GM18873 (cell line): ENCODE results near the gene APOO.
A peak's percentile ranks its signal among the peaks of the same experiment; 100 is the strongest.
"Not testable (repeated sequence)": the region's sequence is repeated elsewhere in the genome, so short reads cannot be mapped to it uniquely, and the experiment has no call there.

Experiments
- ATAC-seq: cut with Tn5 transposase; IDR thresholded peaks from one replicate; pipeline ENCODE4 v1.9.1; 2021; ENCODE audit warnings: mild to moderate bottlenecking, moderate library complexity, moderate number of reproducible peaks; ENCODE audit not compliant: unreplicated experiment, low FRiP score

The APOO gene

GRCh38 chrX:23864742-23865326 lies 42.9 kb downstream of the APOO start:
- ATAC-seq, result no peak

DNA sequence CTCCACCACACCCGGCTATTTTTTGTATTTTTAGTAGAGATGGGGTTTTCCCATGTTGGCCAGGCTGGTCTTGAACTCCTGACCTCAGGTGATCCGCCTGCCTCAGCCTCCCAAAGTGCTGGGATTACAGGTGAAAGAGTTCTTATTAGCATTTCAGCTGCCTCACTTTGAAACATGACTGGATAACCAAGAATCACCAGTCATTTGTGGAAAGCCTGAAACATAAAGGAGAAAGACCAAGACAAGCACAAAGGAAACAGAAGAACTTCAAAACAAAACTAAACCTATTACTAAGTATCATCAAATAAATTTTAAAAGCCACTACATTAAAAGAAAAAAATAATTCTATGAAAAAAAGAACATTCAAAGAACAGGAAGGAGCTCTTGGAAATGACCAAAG lies 45.8 kb downstream of the APOO start:
- not testable (repeated sequence) for ATAC-seq

GRCh38 chrX:23861215-23861896 lies 46.4 kb downstream of the APOO start:
- peak; percentile 71 for ATAC-seq

DNA sequence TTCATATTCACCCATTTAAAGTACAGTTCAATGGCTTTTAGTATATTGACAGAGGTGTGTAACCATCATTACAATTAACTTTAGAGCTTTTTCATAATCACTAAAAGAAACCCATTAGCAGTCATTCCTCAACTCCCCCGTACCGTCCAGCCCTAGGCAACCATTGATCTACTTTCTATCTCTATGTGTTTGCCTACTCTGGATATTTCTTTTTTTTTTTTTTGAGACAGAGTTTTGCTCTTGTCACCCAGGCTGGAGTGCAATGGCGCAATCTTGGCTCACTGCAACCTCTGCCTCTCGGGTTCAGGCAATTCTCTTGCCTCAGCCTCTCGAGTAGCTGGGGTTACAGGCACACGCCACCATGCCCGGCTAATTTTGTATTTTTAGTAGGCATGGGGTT lies 48.5 kb downstream of the APOO start:
- ATAC-seq, result not testable (repeated sequence)

DNA sequence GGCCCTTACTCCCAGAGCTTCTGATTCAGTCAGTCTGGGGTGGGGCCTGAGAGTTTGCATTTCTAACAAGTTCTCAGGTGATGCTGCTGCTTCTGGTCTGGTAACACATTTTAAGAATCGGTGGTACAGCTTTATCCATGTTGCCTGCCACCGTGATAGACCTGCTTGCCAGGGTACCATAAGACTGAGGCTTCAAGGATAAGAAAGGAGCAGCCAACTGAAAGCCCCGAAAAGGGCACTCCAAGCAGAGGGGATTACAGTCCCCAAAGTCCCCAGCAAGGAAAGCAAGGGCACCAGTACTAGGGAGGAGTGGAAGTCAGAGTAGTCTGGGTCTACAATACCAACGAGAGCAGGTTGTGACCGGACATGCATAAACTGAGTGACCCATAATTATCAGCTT lies 49.8 kb downstream of the APOO start:
- no peak for ATAC-seq

GRCh38 chrX:23857363-23857762 lies 50.4 kb downstream of the APOO start:
- no peak for ATAC-seq

DNA sequence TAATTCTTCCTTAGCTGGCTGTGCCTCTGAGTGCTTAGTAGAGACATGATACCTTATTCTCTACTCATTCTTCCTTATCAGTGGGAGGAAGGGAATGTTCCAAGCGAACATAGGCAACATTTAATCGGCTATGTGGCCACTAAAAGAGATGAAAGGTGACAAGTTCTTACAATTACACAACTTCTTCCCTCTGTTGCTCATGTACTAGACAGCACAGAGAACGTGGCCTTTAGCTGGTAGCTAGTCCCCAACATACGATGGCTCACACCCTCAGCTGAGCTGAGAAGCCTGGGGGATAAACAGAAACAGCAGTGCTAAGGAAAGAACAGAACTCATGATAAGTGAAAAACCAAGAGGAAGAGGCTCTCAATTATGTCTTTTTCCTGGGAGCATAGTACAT lies 52.2 kb downstream of the APOO start:
- ATAC-seq, result no peak

GRCh38 chrX:23854945-23855344 lies 52.8 kb downstream of the APOO start:
- ATAC-seq, result no peak

GRCh38 chrX:23854122-23854521 lies 53.6 kb downstream of the APOO start:
- ATAC-seq, result no peak

DNA sequence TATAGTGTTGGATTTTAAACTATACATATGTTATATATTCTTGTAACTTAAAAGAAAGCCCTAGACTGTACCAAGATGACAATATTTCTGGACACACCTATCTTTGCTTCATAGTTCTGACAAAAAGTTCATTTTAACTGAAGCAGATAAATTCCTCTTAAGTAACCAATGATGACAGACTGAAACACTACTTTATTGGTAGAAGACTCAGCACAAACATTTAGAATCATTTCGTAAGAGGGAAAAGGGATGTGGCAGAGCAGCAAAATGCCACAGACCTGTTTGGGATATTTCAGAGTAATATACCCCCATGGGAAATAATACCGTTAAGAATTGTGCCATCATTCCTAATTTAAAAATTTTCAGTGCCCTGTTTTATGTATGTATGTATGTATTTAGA lies 56.2 kb downstream of the APOO start:
- ATAC-seq, result no peak

DNA sequence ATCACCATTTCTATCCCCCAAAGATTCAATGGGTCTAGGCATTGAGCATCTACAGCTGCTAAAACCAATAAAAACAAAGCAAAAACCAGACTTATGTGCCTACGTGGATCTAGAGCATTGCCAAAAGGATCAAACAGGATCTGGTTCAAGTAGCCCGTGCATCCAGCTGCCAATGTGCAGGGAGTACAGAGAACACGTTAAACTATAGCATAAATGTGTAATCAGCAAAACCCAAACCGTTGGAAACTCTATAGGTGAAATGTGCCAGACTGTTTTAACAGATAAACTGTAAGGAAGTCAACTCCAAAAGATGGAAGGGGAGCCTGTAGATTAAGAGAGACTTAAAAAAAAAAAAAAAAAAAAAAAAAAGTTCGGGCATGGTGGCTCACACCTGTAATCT lies 58.5 kb downstream of the APOO start:
- no peak for ATAC-seq

DNA sequence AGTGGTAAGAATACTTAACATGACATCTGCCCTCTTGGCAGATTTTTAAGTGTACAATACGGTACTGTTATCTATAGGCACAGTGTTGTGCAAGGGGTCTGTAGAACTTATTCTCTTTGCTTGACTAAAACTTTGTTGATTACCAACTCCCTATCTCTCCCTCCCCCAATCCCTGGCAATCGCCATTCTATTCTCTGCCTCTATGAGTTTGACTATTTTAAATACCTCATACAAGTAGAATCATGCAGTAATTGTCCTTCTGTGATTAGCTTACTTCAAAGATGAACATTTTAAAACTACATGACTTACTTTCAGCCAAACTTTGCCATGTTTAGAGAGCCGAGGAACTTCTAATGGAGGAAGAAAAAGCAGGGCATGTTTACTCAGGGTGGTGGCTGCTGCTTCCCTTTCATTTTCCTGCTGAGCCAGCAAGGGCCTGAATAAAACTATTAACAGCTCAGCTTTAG lies 62.4 kb downstream of the APOO start:
- no peak for ATAC-seq

- ATAC-seq, result no peak
Measured at GRCh38 chrX:23844502-23845138, 63.1 kb downstream of the APOO start.

GRCh38 chrX:23841847-23842522 lies 65.8 kb downstream of the APOO start:
- ATAC-seq, result no peak

GRCh38 chrX:23840674-23841073 lies 67.1 kb downstream of the APOO start:
- no peak for ATAC-seq

- no peak for ATAC-seq
Measured at GRCh38 chrX:23838953-23839352, 68.8 kb downstream of the APOO start.

- no peak for ATAC-seq
Measured at GRCh38 chrX:23832721-23833120, 75.0 kb downstream of the APOO start.

DNA sequence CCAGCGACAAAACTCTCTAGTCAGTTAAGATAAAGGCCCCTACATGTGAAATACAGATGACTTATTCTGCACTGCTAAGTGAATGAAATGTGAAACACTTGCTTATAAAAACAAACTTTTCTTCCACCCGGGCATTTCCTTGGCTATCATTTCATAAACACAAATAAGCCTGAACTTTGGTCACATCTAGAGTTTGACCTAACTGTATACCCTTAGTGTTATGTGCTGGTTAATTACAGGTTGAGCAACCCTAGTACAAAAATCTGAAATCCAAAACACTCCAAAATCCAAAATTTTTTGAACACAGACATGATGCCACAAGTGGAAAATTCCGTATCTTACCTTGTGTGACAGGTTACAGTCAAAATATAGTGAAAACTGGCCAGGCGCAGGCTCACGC lies 78.9 kb downstream of the APOO start:
- ATAC-seq, result no peak

GRCh38 chrX:23826653-23827052 lies 81.1 kb downstream of the APOO start:
- ATAC-seq, result no peak

DNA sequence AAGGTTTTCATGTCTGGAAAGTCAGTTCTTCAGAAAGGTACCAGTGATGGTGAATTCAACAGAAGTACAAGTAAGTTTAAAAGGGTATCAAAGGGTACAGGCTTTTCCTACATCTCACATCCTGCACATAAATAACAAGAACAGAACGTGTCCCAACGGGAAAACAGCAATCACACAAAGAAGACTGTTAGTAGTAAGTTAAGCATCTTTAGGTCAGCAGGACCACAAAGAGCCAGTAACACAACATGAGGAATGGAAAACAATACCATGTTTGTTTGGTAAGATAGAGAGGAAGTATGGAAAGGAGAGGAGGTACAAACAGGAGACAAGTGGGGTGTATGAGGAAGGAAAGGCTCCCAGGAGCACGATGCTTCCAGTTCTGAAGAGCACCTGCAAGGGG lies 81.5 kb downstream of the APOO start:
- no peak for ATAC-seq

DNA sequence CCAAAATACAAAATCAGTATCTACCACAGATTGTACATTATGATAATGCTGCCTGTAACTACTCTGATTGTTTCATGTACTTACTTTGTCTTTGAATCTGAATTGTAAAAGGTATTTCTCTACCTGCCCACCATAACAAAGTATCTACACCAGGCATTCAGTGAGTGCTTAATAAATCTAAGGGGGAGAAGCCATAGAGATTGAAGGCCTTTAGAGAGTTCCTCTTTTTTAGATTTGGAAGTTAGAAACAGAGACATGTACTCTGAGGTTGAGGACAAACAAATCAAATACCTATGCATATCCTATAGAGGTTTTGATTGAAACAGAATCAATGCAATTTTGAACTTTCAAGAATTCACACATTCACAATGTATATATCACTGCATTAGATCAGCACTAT lies 82.1 kb downstream of the APOO start:
- ATAC-seq, result no peak
